HG02642 (cell line): ENCODE results near the gene ACTR8.

ENCODE experiments used
- ATAC-seq: cut with Tn5 transposase; IDR thresholded peaks from one replicate; pipeline ENCODE4 v1.9.1; 2021; ENCODE audit warnings: mild to moderate bottlenecking; ENCODE audit not compliant: unreplicated experiment, poor library complexity

The ACTR8 gene

DNA sequence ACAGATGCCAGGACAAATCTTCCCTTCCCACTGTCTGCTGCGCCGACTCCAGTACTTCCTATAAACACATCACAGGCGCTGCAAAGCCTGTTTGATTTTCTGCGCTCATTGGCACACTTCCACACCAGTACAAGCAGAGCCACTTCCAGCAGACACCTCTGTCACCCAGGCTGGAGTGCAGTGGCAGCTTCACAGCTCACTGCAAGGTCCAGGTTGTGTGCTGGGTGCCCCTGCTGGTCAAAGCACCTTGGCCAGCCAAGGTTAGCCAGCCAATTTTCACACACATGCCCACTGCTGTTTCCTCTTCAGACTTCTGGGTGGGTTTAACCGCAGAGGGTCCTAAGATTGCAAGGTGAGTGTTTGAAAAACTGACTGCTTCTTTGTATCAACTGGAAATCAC, 40.7 kb downstream of the ACTR8 start:
- ATAC-seq = no peak

DNA sequence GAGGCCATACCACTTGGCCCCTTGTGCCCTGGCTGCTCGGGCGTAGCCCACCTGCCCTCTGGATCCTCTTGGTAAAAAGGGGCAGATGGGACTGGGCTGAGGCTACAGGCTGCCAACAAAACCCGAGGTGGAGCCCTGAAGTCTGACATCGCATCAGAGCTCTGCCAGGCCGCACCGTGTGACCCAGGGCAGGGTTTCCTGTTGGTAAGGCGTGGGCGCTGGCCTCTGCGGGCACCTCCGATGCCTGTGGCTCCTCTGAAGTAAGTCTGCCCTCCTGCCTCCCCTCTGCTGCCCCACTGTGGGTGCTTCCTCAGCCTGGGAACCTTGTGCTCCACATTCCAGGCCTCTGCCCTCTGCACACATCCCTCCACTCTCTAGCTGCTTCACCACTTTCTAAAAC, 44.6 kb downstream of the ACTR8 start:
- ATAC-seq = no peak

DNA sequence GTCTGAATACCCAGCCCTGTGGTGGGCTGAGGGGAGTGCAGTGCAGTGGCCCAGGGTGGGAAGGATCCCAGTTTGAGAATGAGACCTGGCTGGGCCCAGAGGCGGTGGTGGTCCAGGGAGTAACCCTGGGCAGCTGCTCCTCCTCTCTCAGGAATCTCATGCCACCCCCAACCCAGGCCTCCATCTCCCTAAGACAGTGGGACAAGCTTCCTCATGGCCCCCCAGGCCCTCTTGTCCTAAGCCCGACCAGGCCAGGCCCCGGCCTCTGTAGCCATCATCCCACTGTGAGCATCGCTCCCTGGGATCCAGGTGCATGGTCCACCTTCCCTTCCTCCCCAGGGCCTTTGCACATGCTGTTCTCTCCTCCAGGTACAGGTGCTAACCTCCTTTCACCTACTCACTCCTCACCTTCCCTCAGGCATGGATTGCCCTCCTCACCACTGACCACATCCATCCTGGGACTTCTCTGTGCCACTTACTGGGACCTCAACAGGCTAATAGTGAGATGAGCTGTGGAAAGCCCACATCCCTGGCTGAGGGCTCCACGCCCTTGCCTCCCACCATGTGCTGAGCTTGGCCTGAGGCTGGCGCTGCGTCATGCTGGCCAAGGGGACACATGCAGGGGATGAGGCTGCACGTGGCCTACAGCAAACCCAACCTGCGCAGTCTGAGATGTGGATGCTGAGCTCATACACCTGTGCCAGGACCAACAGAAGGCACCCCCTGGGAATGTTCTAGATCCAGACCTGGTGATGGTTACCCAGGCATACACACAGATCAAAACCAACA, 45.7 kb downstream of the ACTR8 start:
- no peak for ATAC-seq

DNA sequence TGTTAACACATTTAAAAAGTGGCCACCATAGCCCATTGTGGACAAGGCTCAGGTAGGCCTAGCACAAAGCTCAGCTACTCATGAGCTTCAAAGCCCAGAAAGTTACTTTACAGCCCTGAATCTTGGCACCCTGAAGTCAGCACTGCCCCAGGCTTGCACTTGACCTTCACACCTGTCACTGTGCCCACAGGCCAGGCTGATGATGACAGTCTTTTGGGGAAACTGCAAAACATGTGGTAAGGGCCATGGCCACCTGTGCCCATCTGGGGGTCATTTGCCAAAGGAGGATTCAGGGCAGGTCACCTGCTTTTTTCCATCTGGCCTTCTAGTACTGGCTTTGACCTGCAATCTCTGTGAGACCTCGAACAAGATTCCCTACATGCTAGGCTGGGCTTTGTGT, 46.7 kb downstream of the ACTR8 start:
- no peak for ATAC-seq

DNA sequence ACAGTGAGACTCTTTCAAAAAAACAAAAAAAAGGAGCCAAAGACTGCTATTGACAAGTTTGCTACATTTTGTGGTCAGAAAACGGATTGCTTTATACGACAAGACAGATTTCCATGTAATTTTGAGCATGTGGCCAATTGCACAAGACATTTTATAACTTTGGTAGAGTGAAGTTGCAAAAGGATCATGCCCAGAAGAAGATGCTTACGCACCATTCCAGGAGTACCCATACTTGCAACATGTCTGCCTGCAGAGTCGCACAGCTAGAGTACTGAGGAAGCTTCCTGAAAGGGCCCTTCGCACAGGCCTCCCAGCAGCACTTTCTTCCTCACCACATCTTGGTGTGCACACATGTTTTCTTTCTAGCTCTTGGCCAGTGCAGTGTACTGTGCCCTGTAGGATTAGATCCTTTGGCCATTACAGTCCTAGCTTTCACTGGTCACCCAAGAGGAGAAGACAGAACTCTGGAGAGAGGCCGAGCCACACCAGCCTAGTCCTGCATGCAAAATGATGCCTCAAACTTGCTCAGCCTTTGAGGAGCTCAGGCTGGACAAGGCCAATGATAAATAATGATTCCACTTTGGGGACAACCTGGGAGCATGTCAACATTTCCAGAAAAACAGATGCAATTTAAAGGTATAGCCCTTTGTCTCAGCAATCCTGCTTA, 47.4 kb downstream of the ACTR8 start:
- ATAC-seq = no peak

DNA sequence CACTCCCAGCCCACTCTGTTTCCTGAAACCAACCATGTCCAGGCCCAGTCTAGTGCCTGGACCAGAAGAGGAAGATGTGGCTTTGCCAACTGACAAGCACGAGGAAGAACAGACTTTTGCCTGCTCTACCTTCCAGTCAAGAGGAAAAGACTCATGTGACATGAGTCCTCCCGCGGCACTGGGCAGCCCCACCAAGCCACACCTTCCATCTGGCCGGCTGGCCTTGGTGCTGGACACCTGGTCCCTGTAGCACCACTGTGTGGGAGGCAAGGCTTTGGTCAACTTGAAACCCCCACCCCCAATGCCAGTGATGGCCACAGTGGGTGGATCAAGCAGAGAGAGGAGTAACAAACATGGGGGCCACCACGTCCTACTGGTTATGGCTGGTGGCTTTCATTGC, 48.3 kb downstream of the ACTR8 start:
- ATAC-seq = no peak

DNA sequence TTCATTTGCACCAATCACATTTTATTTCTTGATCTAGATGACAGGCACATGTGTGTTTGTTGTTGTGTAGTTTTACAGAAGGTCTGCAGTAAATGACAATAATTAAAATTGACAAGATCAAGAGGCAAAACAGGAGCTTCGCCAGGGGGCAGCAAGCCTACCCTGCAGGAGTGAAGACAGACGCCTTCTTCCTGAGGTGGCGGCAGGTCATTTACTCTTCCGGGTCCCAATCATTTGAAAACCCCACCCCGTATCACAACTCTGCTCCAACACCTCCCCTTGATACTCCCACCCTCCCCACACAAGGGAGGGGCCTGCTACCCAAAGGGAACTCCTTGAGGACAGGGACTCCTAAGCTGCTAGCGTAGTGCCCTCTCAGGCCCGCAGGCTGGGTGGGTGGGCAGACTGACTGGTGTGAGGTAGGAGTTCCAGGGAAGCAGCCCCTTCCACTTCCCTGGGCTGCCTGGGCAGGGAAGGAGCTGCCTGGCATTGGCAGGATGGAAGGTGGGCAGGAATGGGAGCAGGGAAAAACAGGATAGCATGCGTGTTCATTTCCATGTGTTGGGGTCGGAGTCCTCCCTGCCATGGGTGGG, 48.8 kb downstream of the ACTR8 start:
- no peak for ATAC-seq

DNA sequence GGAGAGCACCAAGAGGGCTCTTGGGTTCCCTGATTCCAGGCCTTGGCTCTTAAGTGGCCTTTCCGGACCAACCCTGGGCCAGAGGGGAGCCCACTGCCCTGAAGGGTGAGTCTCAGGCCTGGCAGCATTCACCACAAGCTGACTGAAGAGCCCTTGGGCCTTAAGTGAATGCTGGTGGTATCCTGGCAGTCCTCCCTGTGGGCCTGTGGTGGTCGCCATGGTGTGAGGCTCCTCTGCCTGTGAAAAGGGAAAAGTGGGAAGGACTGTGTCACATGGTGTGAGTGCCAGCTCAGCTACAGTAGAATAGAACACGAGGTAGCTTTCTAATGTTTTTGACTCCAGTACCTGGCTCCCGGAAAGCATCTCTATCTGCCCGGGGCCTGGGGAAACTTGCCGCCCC, 51.0 kb downstream of the ACTR8 start:
- no peak for ATAC-seq

DNA sequence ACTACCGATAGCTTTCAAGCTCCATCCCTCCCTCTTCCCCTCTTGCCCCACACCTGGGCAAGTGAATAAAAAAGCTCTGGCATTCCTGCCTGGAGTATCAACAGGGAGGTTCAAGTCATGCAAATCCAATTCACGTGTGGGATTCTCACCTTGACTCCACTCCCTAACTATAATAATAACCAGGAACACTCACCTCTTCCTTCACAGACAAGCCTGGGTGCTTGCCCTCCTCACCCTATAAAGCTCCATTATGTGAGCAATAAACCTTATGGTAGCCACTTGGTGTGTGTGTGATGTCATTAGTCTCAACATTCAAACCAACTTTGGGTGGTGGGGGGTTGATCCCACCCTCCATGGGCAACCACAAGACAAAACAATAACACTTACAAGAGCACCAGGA, 52.3 kb downstream of the ACTR8 start:
- ATAC-seq = no peak

DNA sequence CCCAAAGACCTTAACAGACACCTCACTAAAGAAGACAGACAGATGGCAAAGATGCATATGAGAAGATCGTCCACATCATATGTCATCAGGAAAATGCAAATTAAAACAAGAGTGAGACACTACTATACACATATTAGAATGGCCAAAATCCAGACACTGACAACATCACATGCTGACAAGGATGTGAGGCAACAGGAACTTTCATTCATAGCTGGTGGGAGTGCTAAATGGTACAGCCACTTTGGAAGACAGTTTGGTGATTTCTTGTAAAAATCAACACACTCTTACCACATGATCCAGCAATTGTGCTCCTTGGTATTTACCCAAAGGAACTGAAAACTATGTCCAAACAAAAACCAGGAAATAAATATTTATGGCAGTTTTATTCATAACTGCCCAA, 53.4 kb downstream of the ACTR8 start:
- ATAC-seq = no peak

DNA sequence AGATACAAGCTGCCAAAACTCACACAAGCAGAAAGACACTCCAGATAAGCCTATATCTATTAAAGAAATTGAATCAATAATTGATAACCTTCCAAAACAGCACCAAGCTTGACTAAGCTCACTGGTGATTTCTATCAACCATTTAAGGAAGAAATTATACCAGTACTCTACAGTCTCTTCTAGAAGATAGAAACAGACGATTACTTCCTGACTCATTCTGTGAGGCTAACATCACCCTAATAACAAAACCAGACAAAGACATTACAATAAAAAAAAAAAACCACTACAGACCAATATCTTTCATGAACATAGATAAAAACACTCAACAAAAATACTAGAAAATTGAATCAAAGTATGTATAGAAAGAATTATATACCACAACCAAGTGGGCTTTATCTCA, 55.9 kb downstream of the ACTR8 start:
- no peak for ATAC-seq

DNA sequence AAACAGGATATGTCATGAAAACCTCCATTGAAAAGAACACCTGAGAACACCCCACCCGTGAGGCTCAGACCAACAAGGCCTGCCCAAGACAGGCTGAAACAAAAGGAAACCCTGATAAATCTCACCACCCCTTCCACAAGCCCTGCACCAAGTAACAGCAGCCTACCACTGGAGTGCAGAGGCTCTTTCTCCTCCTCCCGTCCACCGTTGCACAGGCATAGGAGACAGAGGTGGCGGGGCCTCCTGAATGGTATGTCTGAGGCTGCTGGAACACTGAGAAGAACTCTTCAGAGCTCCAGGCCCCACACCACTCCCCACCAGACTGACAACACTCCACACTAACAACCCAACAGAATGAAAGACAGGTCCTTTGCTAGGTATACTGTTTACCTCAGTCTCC, 57.2 kb downstream of the ACTR8 start:
- ATAC-seq = no peak

DNA sequence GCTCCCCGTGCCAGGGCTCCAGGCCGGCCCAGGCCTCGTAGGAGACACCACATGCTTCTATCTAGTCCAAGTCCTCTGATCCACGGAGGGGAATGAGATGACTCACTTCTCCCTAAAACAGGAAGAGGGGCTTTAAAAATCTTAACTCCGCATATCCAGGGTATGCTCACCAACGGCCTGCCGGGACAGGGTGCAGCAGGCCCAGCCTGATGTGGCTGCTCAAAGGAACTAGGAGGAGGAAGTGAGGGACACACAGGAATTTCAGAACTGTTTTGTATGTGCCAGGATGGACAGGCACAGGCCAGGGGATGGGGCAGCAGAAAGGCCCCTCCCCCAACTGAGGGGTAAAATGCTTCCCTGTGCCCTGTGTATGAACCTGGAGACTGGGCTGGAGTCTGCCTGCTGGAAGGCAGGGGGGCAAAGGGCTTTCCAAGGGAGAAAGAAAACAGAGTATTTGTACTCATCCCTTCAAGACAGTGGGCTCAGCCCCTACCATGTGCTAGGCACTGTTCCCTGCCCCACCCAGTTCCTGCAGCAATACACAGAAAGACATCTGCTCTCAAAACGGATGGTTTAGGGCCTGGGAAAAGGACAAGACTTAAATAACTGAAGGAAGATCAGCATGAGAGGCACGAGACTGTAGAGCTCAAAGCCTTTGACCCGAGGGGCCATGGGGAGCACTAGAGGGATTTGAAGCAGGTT, 57.8 kb downstream of the ACTR8 start:
- no peak for ATAC-seq

DNA sequence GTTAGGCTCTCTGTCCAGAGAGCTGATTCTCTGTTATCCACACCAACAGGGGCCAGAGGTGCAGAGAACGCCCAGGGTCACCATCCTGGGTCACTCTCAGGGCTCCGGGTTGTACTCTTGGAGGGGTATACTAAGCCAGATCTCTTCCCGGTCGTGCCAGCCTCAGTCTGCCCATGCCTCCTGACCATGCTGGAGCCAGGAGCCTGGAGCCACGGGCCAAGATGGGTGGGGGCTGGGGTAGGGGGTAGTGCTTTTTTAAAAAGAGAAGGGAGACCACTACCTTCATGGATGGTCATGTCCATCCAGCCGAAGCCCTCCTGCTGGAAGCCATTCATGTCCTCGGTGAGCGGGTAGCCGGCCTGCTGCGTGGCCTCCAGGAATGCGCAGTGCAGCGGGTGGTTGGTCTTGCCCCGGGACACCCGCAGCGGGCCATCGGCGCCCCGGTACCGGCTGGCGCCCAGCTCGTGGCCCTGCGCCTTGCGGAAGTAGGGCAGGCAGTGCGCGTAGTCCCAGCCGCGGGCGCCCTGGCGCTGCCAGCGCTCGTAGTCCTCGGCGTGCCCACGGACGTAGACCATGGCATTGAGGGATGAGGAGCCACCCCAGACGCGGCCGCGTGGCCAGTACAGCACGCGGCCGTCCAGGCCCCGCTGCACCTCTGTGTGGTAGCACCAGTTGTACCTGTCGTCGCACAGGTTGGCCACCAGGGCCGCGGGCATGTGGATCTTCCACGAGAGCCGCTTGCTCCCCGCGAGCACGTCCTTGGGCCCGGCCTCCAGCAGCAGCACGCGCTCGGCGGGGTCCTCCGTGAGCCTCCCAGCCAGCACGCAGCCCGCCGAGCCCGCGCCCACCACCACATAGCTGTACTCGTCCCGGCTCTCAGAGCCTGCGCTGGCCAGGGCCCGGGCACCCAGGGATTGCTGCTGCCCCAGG, 58.7 kb downstream of the ACTR8 start:
- ATAC-seq = no peak

DNA sequence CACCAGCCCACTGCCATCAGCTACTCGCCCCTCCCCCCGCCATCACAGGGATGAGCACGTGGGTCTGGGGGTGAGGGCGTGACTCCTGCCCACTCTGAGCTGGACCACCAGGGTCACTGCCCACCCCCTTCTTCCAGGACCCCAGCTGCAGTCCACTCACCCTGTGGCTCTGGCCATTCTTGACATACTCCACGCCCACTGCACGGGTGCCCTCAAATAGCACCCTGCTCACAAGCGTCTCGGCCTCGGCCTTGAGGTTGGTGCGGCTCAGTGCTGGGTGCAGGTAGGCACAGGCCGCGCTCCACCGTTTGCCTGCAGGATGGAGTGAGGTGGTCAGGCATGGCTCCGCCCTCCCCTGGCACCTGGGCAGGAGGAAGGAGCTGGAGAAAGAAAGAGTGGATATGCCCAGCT, 59.6 kb downstream of the ACTR8 start:
- ATAC-seq = no peak

DNA sequence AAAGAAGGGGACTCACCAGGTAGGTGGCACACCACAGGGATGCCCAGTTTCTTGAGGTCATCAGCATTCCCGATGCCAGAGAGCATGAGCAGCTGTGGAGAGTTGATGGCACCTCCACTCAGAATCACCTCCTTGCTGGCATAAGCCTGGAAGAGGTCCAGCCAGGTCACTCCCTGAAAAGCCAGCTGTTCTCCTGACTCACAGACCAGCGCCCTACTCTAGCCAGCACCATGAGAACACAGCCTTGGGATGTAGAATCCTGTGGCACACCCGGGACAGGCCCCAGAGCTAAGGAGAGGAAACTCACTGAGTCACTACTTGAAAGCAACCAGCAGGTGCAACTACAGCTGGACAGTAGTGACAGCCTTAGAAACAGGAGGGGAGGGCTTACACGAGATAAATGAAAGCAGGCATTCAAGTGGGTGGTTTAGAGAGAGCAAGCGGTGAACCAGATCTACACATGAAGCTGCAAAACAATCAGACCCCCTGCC, 60.3 kb downstream of the ACTR8 start:
- ATAC-seq = no peak

DNA sequence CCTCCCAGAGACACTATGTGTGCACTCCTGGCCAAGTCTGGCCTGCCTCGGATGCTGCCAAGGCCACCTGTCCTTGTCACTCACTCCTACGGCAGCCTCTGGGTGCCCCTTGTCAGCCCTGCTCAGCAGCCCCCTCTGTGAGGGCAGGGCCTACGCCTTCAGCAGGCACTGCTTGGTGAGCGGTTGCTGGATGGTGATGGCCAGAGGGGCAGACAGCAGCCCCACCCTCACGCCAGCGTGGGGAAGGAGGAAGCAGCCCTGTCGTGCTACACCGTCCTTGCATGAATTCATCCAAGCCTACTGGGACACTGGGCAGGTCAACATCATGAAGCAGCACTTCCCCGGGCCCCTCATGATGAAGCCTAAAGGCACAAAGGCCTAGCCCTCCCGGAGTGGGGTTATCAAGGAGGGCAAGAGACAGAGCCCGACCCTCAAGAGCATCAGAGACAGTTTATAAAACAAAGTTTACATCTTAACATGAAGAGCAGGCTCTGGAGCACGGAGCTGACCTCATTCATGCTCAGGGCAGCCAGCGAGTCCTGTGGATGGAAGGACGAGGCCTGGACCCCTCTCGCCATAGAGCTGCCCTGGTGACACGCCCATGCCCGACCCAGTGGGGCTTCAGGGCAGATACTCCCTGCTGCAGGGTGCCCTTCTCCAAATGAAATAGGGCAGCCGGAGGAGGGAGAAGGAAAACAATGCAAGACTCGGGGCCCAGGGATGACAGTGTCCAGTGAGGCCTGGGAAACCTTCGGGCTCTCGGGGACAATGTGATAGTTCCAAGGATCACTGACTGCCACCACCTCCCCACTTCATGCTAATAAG, 61.0 kb downstream of the ACTR8 start:
- no peak for ATAC-seq

DNA sequence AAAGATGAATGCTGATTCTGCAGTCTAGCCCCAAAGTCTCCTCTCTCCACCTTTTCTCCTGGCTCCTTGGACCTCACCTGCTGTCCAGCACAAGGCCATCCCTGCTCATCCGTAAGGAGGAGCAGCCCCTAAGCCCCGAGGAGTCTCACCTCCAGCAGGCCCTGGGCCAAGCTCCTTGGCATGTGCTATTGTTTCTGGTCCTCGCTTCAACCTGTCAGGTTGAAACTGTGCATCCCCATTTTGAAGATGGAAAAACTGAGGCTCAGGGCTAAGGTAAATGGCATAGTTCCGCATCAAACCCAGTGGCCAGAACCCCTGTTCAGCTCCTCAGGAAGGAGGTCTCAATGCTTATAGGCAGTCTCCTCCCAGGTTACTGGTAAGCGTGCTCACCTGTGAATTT, 61.9 kb downstream of the ACTR8 start:
- ATAC-seq = no peak
